Heart right ventricle (tissue), 16 donors: Measurements from ENCODE around the gene NFKBIL1. TPM values are rescaled to one million over a fixed set of nuclear protein-coding genes. Genes with fewer than 3 reads are reported as not detected.

ENCODE experiments used
- ATAC-seq, 8 donors: fragments of 200-7000 bp; cut with Tn5 transposase; one replicate each; pipeline ENCODE4 v1.9.1; 2020; ENCODE audit warnings: mild to moderate bottlenecking in 8 of 8, moderate library complexity in 8 of 8, moderate number of reproducible peaks in 1 of 8
- DNase-seq, 2 donors: peaks; one replicate each; pipeline ENCODE4 v3.0.0-alpha.2; 2020
- H3K27ac ChIP-seq, 10 donors: fragments of 200-600 bp; sonication (generic) in 2 of 10; one replicate each; pipeline versions ENCODE4 v1.5.0 to v1.8.0; 2020 to 2022; ENCODE audit warnings: mild to moderate bottlenecking in 3 of 10
- H3K27me3 ChIP-seq, 7 donors: fragments of 200-600 bp; one replicate each; pipeline ENCODE4 v1.8.0; 2021 to 2022; ENCODE audit warnings: mild to moderate bottlenecking in 2 of 7
- H3K36me3 ChIP-seq, 9 donors: fragments of 200-600 bp; sonication (generic) in 1 of 9; one replicate each; pipeline versions ENCODE4 v1.5.0 to v1.8.0; 2020 to 2022; ENCODE audit warnings: mild to moderate bottlenecking in 2 of 9
- H3K4me1 ChIP-seq, 9 donors: fragments of 200-600 bp; sonication (generic) in 1 of 9; one replicate each; pipeline versions ENCODE4 v1.5.0 to v1.8.0; 2020 to 2022; ENCODE audit warnings: mild to moderate bottlenecking in 4 of 9
- H3K4me3 ChIP-seq, 10 donors: fragments of 200-600 bp; sonication (generic) in 2 of 10; one replicate each; pipeline versions ENCODE4 v1.5.0 to v1.8.0; 2020 to 2022; ENCODE audit warnings: mild to moderate bottlenecking in 7 of 10, moderate library complexity in 2 of 10
- H3K9me3 ChIP-seq, 11 donors: fragments of 200-600 bp in 10 of 11; sonication (generic) in 2 of 11; one replicate each; pipeline versions ENCODE4 v1.5.0 to v1.8.0; 2013 to 2022; ENCODE audit warnings: mild to moderate bottlenecking in 2 of 11, control low read depth in 1 of 11, moderate library complexity in 1 of 11
- WGBS, 2 donors: extraction: QIAGEN DNeasy Blood & Tissue Kit; methylation state at CpG; one replicate each; pipeline ENCODE4 v1.1.7; 2013; ENCODE audit warnings: inconsistent platforms in 1 of 2; 5-methylcytosine and 5-hydroxymethylcytosine counted together
- intact Hi-C, 10 donors: fragments of 100-400 bp; cut with DNase I; formaldehyde crosslinking; loops; one replicate each; pipeline versions ENCODE4 v1.11.1 to v1.14.2; 2022
- polyA plus RNA-seq, 2 donors: library from polyadenylated mRNA; stranded (reverse); fragments of 200-250 nt; gene quantifications; one replicate each; pipeline ENCODE4 v1.2.3, GENCODE V29; 2013
- total RNA-seq, 10 donors: library from RNA; stranded (reverse); fragmentation: NEBNext Ultra II Directional in 3 of 10; extraction: Animal tissue kit (Norgen Biotek cat#: 25700) in 3 of 10; gene quantifications; one replicate each; pipeline versions ENCODE4 v1.2.1 to v1.2.4, GENCODE V29; 2021 to 2023
- TF ChIP-seq, protein P1 (sequence below), 9 donors: fragments of 200-600 bp; sonication (generic) in 2 of 9; IDR thresholded peaks; one replicate each; pipeline versions ENCODE4 v1.5.0 to v1.8.0; 2021 to 2022; ENCODE audit warnings: antibody characterized with exemption in 9 of 9, mild to moderate bottlenecking in 5 of 9, moderate library complexity in 1 of 9
- donor health status: Arrhythmogenic right ventricular cardiomyopathy.
- donor health status: ischemic (EF 13 %, LVEDD 7.1; RV severe dilation, severe dysfunction).
- donor health status: healthy with polysubstance abuse.
- donor health status: DM: no; HTN: yes; CAD: no.
- donor health status: DM: no; HTN: no; CAD: no.
- donor health status: ischemic (EF 25% LVEDD 6.9; RV normal size, moderate dysfunction).
- donor health status: ischemic (EF 25% LVEDD 5.7; RV mildly dilated, moderate dysfunction).
- donor health status: healthy.
- donor health status: DM: yes; HTN: yes; CAD: no.
- donor health status: Ischemic cardiomyopathy.
- donor health status: ischemic (EF 35%, LVEDD 5.7; RV mildly dilated, moderate dysfunction).
- donor health status: nonischemic (EF 11% LVEDD 7.7; RV severe dilation, severe dysfunction).
- donor health status: DM: yes; HTN: yes; CAD: no.
- donor health status: PGD.
- donor health status: ischemic (EF 29% LVEDD 5.4; RV normal size, mild dysfunction).
- donor health status: nonischemic (EF 23%, LVEDD 6.1; RV moderate dilation, normal function).

The NFKBIL1 gene
- total and polyA plus RNA-seq, 12 donors: 9.7 to 22.2 (median 12.1) TPM

GRCh38 chr6:31575952-31576685 is 28.7 kb downstream of the NFKBIL1 start:
- peaks cover 0 to 52% (median 6%) of the 10 kb centered on the region in 9 donors for H3K4me1 ChIP-seq
- H3K9me3 ChIP-seq: no peaks in the 10 kb centered on the region
- peak overlapping the region; percentile 45 to 90 (median 74) for H3K27ac ChIP-seq
- intact Hi-C loops: no loop called here
- ATAC-seq: no peak
- DNase-seq: no peak
- H3K27me3 ChIP-seq: peaks cover 0 to 9% (median 0%) of the 10 kb centered on the region in 7 donors
- 65 to 69% methylated on average over 8 of the region's 8 CpGs for WGBS, 2 donors
- TF ChIP-seq, protein P1, sequence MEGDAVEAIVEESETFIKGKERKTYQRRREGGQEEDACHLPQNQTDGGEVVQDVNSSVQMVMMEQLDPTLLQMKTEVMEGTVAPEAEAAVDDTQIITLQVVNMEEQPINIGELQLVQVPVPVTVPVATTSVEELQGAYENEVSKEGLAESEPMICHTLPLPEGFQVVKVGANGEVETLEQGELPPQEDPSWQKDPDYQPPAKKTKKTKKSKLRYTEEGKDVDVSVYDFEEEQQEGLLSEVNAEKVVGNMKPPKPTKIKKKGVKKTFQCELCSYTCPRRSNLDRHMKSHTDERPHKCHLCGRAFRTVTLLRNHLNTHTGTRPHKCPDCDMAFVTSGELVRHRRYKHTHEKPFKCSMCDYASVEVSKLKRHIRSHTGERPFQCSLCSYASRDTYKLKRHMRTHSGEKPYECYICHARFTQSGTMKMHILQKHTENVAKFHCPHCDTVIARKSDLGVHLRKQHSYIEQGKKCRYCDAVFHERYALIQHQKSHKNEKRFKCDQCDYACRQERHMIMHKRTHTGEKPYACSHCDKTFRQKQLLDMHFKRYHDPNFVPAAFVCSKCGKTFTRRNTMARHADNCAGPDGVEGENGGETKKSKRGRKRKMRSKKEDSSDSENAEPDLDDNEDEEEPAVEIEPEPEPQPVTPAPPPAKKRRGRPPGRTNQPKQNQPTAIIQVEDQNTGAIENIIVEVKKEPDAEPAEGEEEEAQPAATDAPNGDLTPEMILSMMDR (IDR thresholded peaks at IDR 0.05): no peak
- H3K36me3 ChIP-seq: peaks cover 0 to 19% (median 0%) of the 10 kb centered on the region in 9 donors
- peak overlapping the region in 9 of 10 donors; percentile 29 to 65 (median 56) for H3K4me3 ChIP-seq

DNA sequence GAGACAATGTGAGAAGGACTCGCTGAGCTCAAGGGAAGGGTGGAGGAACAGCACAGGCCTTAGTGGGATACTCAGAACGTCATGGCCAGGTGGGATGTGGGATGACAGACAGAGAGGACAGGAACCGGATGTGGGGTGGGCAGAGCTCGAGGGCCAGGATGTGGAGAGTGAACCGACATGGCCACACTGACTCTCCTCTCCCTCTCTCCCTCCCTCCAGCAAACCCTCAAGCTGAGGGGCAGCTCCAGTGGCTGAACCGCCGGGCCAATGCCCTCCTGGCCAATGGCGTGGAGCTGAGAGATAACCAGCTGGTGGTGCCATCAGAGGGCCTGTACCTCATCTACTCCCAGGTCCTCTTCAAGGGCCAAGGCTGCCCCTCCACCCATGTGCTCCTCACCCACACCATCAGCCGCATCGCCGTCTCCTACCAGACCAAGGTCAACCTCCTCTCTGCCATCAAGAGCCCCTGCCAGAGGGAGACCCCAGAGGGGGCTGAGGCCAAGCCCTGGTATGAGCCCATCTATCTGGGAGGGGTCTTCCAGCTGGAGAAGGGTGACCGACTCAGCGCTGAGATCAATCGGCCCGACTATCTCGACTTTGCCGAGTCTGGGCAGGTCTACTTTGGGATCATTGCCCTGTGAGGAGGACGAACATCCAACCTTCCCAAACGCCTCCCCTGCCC is 29.6 kb downstream of the NFKBIL1 start:
- no peaks in the 10 kb centered on the region for H3K9me3 ChIP-seq
- H3K27ac ChIP-seq: peak overlapping the region in 2 of 10 donors; percentile 29 to 90
- peaks cover 0 to 19% (median 0%) of the 10 kb centered on the region in 9 donors for H3K36me3 ChIP-seq
- TF ChIP-seq, protein P1 (IDR thresholded peaks at IDR 0.05): no peak
- peak overlapping the region in 3 of 10 donors; percentile 3 to 65 (median 59) for H3K4me3 ChIP-seq
- 88 to 89% methylated on average over 19 of the region's 19 CpGs for WGBS, 2 donors
- H3K27me3 ChIP-seq: peaks cover 0 to 2% (median 0%) of the 10 kb centered on the region in 7 donors
- ATAC-seq (no peak), DNase-seq (no peak)
- H3K4me1 ChIP-seq: peaks cover 0 to 60% (median 12%) of the 10 kb centered on the region in 9 donors
- intact Hi-C loops: no loop called here

DNA sequence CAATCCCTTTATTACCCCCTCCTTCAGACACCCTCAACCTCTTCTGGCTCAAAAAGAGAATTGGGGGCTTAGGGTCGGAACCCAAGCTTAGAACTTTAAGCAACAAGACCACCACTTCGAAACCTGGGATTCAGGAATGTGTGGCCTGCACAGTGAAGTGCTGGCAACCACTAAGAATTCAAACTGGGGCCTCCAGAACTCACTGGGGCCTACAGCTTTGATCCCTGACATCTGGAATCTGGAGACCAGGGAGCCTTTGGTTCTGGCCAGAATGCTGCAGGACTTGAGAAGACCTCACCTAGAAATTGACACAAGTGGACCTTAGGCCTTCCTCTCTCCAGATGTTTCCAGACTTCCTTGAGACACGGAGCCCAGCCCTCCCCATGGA is 30.2 kb downstream of the NFKBIL1 start:
- no peaks in the 10 kb centered on the region for H3K27me3 ChIP-seq
- no peak for DNase-seq
- peak overlapping the region in 1 of 10 donors; percentile 65 for H3K4me3 ChIP-seq
- intact Hi-C loops: no loop called here
- peaks cover 0 to 65% (median 17%) of the 10 kb centered on the region in 9 donors for H3K4me1 ChIP-seq
- H3K27ac ChIP-seq: peak overlapping the region in 2 of 10 donors; percentile 29 to 90
- WGBS, 2 donors: 83% methylated on average over 3 of the region's 3 CpGs
- TF ChIP-seq, protein P1 (IDR thresholded peaks at IDR 0.05): no peak
- peaks cover 0 to 19% (median 0%) of the 10 kb centered on the region in 9 donors for H3K36me3 ChIP-seq
- no peak for ATAC-seq
- H3K9me3 ChIP-seq: no peaks in the 10 kb centered on the region
